Uterus (tissue), 2 donors: ENCODE measurements around the gene ICAM3.
"Not testable (repeated sequence)": the region's sequence is repeated elsewhere in the genome, so short reads cannot be mapped to it uniquely, and the experiment has no call there.

Source experiments
- CTCF ChIP-seq, 4 experiments: fragments of 200-600 bp in 2 of 4; fragments of 450-650 bp in 2 of 4; sonication (generic) in 2 of 4; IDR thresholded peaks; one replicate each; pipeline ENCODE4 v1.5.1; 2016 to 2019; ENCODE audit warnings: antibody characterized with exemption in 4 of 4, mild to moderate bottlenecking in 2 of 4, moderate library complexity in 1 of 4
- POLR2A ChIP-seq, 2 donors: fragments of 450-650 bp; IDR thresholded peaks; one replicate each; pipeline ENCODE4 v1.6.1; 2016; ENCODE audit warnings: antibody characterized with exemption in 2 of 2, mild to moderate bottlenecking in 1 of 2, moderate library complexity in 1 of 2

- not testable (repeated sequence) for TF ChIP-seq CTCF, POLR2A (IDR thresholded peaks at IDR 0.05)
Observed at GRCh38 chr19:10377140-10377640, 37.8 kb upstream of the ICAM3 start.
